ENCODE results near the gene SHROOM4.

Gene SHROOM4, protein sequence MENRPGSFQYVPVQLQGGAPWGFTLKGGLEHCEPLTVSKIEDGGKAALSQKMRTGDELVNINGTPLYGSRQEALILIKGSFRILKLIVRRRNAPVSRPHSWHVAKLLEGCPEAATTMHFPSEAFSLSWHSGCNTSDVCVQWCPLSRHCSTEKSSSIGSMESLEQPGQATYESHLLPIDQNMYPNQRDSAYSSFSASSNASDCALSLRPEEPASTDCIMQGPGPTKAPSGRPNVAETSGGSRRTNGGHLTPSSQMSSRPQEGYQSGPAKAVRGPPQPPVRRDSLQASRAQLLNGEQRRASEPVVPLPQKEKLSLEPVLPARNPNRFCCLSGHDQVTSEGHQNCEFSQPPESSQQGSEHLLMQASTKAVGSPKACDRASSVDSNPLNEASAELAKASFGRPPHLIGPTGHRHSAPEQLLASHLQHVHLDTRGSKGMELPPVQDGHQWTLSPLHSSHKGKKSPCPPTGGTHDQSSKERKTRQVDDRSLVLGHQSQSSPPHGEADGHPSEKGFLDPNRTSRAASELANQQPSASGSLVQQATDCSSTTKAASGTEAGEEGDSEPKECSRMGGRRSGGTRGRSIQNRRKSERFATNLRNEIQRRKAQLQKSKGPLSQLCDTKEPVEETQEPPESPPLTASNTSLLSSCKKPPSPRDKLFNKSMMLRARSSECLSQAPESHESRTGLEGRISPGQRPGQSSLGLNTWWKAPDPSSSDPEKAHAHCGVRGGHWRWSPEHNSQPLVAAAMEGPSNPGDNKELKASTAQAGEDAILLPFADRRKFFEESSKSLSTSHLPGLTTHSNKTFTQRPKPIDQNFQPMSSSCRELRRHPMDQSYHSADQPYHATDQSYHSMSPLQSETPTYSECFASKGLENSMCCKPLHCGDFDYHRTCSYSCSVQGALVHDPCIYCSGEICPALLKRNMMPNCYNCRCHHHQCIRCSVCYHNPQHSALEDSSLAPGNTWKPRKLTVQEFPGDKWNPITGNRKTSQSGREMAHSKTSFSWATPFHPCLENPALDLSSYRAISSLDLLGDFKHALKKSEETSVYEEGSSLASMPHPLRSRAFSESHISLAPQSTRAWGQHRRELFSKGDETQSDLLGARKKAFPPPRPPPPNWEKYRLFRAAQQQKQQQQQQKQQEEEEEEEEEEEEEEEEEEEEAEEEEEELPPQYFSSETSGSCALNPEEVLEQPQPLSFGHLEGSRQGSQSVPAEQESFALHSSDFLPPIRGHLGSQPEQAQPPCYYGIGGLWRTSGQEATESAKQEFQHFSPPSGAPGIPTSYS (N-terminal part only)

DNA sequence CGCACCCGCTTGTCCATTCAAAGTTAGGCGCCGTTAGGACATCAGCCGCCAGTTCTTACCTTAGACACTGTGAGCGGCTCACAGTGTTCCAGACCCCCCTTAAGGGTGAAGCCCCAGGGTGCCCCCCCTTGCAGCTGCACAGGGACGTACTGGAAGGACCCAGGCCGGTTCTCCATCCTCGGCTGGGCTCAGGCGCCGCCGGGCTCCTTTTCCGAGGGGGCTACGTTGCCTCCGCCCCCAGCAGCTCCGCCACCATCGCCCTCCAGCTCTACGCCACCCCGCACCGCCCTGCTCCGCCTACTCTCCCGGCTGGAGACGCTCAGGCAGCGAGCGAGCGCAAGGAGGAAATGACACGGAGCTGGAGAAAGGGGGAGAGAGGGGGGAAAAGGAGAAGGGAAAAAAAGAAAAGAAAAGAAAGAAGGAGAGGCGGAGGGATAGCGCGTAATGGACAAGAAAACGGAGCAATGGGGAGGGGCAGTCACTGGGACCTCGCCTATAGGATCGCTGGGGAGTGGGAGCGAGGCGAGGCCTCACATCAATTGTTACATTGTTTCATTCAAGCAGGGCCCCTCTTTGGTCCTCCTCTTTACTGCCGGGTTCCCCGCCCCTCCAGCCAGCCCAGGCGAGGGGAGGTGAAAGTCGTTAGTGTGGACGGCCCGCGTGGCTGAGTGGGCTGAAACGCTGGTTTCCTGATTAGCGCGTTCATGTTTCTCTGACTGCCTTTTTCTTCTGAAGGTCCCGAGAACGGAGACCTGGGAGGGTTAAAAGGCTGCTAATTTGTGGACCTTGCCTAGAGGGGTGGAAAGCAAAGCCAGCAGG is at the start of gene SHROOM4:
TSS of gene SHROOM4 (minus strand) at position 352 of the 819 bp plus-strand sequence. CDS start at position 176, 176 bp downstream.
- DNase-seq (ENCODE audit: low read depth), result peak; percentile 47
- TF ChIP-seq, protein P1, sequence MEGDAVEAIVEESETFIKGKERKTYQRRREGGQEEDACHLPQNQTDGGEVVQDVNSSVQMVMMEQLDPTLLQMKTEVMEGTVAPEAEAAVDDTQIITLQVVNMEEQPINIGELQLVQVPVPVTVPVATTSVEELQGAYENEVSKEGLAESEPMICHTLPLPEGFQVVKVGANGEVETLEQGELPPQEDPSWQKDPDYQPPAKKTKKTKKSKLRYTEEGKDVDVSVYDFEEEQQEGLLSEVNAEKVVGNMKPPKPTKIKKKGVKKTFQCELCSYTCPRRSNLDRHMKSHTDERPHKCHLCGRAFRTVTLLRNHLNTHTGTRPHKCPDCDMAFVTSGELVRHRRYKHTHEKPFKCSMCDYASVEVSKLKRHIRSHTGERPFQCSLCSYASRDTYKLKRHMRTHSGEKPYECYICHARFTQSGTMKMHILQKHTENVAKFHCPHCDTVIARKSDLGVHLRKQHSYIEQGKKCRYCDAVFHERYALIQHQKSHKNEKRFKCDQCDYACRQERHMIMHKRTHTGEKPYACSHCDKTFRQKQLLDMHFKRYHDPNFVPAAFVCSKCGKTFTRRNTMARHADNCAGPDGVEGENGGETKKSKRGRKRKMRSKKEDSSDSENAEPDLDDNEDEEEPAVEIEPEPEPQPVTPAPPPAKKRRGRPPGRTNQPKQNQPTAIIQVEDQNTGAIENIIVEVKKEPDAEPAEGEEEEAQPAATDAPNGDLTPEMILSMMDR (conservative IDR thresholded peaks at IDR 0.05; ENCODE audit: low read length), result no peak
- peak within 1 kb of the TSS; percentile 69 for H3K4me3 ChIP-seq (ENCODE audit: low read length)

DNA sequence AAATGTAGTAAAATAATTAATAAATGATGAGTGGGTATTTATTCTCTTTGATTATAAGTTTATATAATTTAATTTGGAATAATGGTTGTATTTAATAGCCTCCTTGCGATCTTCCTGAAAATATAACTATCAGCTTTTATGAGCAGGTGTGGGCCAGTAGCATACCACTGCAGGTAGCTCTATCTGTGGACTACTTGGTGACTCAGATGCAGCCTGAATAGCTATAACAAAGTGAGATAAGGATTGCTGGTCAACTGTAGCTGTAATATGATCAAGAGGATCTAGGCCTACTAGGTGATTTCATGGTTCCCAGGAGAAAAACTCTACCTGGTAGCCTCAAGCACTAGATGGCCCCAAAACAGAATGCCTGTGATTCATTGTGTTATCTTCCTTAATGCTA is 49.5 kb upstream of the SHROOM4 start:
- DNase-seq (ENCODE audit: low read depth), result no peak
- TF ChIP-seq, protein P1 (conservative IDR thresholded peaks at IDR 0.05; ENCODE audit: low read length), result no peak
- H3K4me3 ChIP-seq (ENCODE audit: low read length), result no peak overlapping the region

DNA sequence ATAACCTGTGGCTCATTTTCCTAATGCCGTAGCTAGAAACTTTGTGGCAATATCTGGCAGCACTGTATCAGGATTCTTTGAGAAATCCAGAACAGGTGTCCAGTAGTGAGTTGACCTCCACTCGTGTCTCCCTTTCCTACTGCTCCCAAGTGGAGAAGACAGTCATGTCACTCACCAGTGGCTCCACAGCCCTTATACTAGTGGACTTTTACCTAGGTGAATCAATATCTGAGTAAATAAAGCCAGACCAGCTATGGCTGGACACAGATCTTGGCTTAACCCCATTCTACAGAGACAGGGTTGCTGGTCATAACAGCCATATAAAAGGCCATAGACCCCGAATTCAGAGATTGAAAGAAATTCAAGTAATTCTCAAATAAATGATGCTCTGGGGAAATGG is 46.5 kb upstream of the SHROOM4 start:
- no peak overlapping the region for H3K4me3 ChIP-seq (ENCODE audit: low read length)
- no peak for DNase-seq (ENCODE audit: low read depth)
- TF ChIP-seq, protein P1 (conservative IDR thresholded peaks at IDR 0.05; ENCODE audit: low read length), result no peak

DNA sequence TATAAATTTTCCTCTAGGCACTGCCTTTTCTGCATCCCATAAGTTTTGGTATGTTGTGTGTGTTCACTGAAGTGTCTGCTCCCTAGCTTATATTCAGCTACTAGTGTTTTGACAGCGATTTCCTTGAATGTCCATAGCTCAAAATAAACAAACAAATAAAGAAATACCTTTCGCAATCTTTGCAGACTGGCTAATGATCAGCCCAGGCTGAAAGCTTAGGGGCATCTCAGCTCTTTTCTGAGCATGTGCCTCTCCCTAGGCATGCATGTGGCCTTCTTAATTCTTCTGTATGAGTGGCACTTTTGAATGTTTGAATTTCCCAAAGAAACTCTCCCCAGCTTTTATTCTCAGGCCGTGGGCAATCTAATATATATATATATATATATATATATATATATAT is 44.6 kb upstream of the SHROOM4 start:
- DNase-seq (ENCODE audit: low read depth), result no peak
- TF ChIP-seq, protein P1 (conservative IDR thresholded peaks at IDR 0.05; ENCODE audit: low read length), result no peak

DNA sequence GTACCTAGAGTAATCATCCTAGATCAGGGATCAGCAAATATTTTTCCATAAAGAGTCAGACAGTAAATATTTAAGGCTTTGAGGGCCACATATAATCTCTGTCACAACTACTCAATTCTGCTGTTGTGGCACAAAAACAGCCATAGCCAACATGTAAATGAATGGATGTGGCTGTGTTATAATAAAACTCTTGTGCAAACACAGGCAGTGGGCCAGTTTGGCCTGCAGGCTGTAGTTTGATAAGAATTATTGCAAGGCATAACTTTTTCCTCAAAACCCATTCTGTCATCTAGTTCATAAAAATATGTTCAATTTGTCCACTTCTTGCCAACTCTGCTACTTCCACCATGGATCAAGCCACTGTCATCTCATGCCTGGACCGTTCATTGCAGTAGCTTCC is 39.4 kb upstream of the SHROOM4 start:
- no peak for DNase-seq (ENCODE audit: low read depth)
- TF ChIP-seq, protein P1 (conservative IDR thresholded peaks at IDR 0.05; ENCODE audit: low read length), result no peak
- no peak overlapping the region for H3K4me3 ChIP-seq (ENCODE audit: low read length)

More for the DNA sequence above, 44.6 kb upstream of the SHROOM4 start:
- no peak overlapping the region for H3K4me3 ChIP-seq (ENCODE audit: low read length)

DNA sequence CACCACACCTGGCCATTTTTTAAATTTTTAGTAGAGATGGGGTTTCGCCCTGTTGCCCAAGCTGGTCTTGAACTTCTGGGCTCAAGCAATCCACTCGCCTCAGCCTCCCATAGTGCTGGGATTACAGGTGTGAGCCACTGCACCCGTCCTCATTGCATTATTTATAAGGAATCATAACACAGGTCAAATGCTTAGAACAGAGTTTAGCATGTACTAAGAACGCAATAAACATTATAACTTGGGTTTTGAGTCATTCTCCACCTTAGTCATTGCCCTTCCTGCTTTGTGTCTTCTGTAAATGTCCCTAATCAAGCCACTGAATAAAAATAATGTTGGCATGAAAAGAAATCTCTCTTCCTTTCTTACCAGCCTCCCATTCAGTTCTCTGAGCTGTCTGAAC is 38.5 kb upstream of the SHROOM4 start:
- TF ChIP-seq, protein P1 (conservative IDR thresholded peaks at IDR 0.05; ENCODE audit: low read length), result no peak
- no peak overlapping the region for H3K4me3 ChIP-seq (ENCODE audit: low read length)
- DNase-seq (ENCODE audit: low read depth), result no peak
